ENCODE results near the gene TTN.

- TF ChIP-seq CSDC2 (CRISPR knock-in tag; IDR thresholded peaks at IDR 0.05): no peak
- no peak for TF ChIP-seq SNAI2 (CRISPR knock-in tag; IDR thresholded peaks at IDR 0.05)
- no peak for TF ChIP-seq ZFP3 (CRISPR knock-in tag; IDR thresholded peaks at IDR 0.05)
Measured at GRCh38 chr2:178692845-178693244, 114.4 kb downstream of the TTN start.

Measured in SK-N-SH treated with all-trans-retinoic acid at 6 μM for 48 hours (cell line).